22Rv1 (cell line): ENCODE results near the gene TCERG1L.

Experiments used
- H3K27ac ChIP-seq: fragments of 450-650 bp; 2 replicates; pipeline ENCODE4 v1.5.1; 2017
- CTCF ChIP-seq: fragments of 450-650 bp; IDR thresholded peaks from 2 replicates; pipeline ENCODE4 v1.5.1; 2017; ENCODE audit warnings: mild to moderate bottlenecking
- ZFX ChIP-seq: fragments of 450-650 bp; IDR thresholded peaks from 2 replicates; pipeline ENCODE4 v1.6.1; 2017; ENCODE audit warnings: antibody characterized with exemption, borderline replicate concordance

Gene TCERG1L

DNA sequence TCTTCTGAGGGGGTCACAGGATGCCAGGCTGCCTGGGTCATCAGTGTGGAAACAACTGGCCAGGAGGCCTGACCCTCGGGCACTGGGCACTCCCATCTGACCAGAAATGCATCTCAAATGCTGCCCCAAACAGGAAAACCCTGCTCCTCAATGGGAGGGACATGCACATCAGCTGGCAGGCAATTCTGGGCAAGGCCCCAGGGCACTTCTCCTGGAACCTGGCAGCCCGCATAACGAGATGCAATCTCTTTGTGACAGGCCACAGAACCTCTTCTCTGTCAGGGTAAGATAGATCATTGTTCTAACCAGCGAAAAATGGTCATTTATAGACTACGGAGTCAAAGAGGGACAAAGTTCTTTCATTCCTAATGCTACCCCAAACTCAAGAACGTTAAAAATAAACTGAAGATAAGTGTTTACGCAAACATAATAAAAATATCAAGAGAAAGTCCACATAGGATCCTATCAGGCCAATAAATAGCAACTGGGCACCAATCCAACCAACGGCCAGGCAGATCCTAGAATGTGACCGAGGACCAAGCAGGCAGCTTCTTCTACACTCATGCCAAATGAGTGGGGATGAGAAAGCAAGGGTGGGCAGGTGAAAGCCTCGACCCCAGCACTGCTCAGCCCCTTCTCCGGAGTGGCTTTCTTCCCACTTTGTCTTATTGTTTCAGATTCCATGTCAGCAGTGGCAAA is 212.3 kb downstream of the TCERG1L start:
- TF ChIP-seq ZFX, result no peak
- no peak for TF ChIP-seq CTCF
- H3K27ac ChIP-seq, result no peak overlapping the region

DNA sequence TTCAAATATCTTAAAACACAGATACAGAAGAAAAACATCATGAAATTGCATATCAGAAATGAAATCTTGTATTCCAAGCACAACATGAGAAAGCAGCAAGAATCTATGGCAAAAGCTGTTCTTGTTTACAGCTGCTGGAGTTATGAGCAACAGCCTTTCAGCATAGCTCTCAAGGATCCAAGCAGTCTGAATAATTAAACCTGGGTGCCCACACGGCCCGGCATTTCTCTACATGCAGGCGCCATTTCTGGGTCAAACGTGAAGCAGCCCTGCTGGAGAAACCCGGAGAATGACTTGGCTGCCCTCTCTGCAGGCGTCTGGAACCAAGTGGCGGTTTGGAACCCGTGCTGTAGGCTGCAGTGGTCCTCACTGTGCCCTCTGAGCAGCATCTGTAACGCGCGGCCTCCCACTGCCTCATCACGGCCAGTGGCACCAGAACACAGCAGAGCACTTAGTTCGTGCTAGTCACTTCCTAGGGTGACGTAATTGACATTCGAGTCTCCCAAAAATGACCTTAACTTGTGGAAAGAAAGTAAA is 213.0 kb downstream of the TCERG1L start:
- TF ChIP-seq ZFX (no peak), CTCF (no peak)
- H3K27ac ChIP-seq, result no peak overlapping the region

- no peak for TF ChIP-seq ZFX
- TF ChIP-seq CTCF, result no peak
- no peak overlapping the region for H3K27ac ChIP-seq
These were observed 215.5 kb downstream of the TCERG1L start for GRCh38 chr10:131096031-131096430.

DNA sequence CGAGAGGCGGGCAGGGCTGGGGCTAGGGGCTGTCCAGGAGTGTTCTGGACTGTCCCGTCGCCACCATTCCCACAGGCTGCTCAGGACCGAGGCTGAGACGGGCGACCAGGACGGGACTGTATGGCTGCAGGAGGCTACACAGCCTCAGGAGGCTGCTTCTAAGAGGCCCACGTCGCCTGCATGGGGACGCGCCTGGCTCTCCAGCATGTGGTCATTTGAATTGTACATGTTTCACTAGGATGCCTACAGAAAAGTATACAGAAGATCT is 216.3 kb downstream of the TCERG1L start:
- no peak overlapping the region for H3K27ac ChIP-seq
- TF ChIP-seq CTCF (no peak), ZFX (no peak)

DNA sequence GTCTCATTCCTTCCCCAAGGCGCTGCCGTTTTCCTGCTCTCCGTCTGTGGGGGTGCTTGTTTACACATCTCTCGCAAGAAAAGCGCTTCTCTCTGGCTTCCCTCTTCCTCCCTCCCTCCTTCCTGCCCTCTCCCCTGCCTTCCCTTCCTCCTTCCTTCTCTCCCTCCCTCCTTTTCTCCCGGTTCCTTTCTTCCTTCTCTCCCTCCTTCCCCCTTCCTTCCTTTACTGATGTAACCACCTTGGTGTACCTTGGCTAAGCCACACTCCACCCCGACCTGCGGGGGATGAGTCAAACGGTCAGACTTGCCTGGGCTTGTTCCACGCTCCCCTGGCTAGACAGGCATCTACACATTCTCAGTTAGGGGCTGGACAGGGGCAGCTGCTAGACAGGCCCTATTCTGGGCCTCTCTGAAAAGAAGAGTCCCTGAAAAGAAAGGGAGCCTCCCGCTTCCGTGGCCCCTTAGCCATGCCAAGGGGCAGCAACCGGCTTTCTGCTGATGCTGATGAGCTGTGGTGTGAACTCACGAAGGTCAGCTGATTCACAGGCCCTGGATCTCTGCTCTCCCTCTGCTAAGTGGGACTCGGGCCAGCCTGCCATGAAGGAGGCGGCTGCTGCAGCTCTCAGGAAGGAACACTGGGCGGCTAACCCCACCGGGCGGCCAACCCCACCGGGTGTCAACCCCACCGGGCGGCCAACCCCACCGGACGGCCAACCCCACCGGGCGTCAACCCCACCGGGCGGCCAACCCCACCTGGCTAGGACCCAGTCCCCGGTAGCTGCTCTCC is 216.8 kb downstream of the TCERG1L start:
- TF ChIP-seq CTCF (no peak), ZFX (no peak)
- H3K27ac ChIP-seq, result no peak overlapping the region

GRCh38 chr10:131093795-131094366 is 217.6 kb downstream of the TCERG1L start:
- TF ChIP-seq ZFX (no peak), CTCF (no peak)
- H3K27ac ChIP-seq, result no peak overlapping the region

DNA sequence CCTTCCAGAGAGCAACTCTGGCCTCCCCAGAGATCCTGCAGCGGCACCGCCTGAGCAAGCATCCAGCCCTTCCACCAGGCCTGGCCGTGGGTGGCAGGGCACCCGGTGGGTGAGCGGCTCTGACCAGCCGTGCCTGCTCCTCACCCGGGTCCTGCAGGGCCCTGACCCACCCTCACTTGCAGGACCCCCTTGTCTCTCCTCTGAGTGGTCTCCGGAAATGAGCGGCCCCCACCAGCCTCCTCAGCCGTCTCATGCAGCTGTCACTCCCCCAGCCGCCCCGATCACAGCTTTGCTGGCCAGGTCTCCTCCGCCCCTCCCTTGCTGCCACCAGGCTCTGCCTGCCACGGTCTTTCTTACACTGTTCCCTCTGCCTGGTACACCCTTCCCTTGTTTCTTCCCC is 218.2 kb downstream of the TCERG1L start:
- TF ChIP-seq ZFX, result no peak
- no peak for TF ChIP-seq CTCF
- no peak overlapping the region for H3K27ac ChIP-seq
